GM19239 (cell line): ENCODE data around the gene TXNRD2.
"Not testable (repeated sequence)": the region's sequence is repeated elsewhere in the genome, so short reads cannot be mapped to it uniquely, and the experiment has no call there.

Source experiments
- DNase-seq: peaks from one replicate; pipeline ENCODE4 v3.0.0; 2011; ENCODE audit warnings: low spot score; ENCODE audit not compliant: insufficient read length
- FAIRE-seq: peaks from 2 replicates; lab custom pipeline; 2011; peaks lifted over from hg19 to GRCh38; lab: Jason Lieb, UNC

TXNRD2 gene

GRCh38 chr22:19958083-19959042, 16.7 kb upstream of the TXNRD2 start:
- DNase-seq (no peak), FAIRE-seq (no peak)

- FAIRE-seq: no peak
These were observed 15.8 kb upstream of the TXNRD2 start for GRCh38 chr22:19957445-19957844.

GRCh38 chr22:19955241-19956128, 13.9 kb upstream of the TXNRD2 start:
- DNase-seq (no peak), FAIRE-seq (no peak)

More at GRCh38 chr22:19957445-19957844, 15.8 kb upstream of the TXNRD2 start:
- DNase-seq: no peak

GRCh38 chr22:19951346-19951745, 9.7 kb upstream of the TXNRD2 start:
- DNase-seq (no peak), FAIRE-seq (no peak)

- DNase-seq (no peak), FAIRE-seq (no peak)
These were observed 6.6 kb upstream of the TXNRD2 start for GRCh38 chr22:19948057-19948760.

GRCh38 chr22:19943082-19944026, 1.7 kb upstream of the TXNRD2 start:
- DNase-seq (no peak), FAIRE-seq (no peak)

GRCh38 chr22:19942157-19943081, 801 bp upstream of the TXNRD2 start:
- no peak for DNase-seq
- no peak for FAIRE-seq

GRCh38 chr22:19940536-19941364, 868 bp downstream of the TXNRD2 start:
- DNase-seq (no peak), FAIRE-seq (no peak)

- no peak for DNase-seq
These were observed 3.8 kb downstream of the TXNRD2 start for GRCh38 chr22:19937616-19938473.

GRCh38 chr22:19936513-19936912, 5.1 kb downstream of the TXNRD2 start:
- no peak for FAIRE-seq
- no peak for DNase-seq

More at GRCh38 chr22:19937616-19938473, 3.8 kb downstream of the TXNRD2 start:
- FAIRE-seq: no peak

- FAIRE-seq, DNase-seq: not testable (repeated sequence)
These were observed 6.4 kb downstream of the TXNRD2 start for GRCh38 chr22:19935123-19935718.

- no peak for DNase-seq
These were observed 8.0 kb downstream of the TXNRD2 start for GRCh38 chr22:19933341-19934241.

GRCh38 chr22:19932367-19933206, 9.0 kb downstream of the TXNRD2 start:
- FAIRE-seq (no peak), DNase-seq (no peak)

More at GRCh38 chr22:19933341-19934241, 8.0 kb downstream of the TXNRD2 start:
- no peak for FAIRE-seq

GRCh38 chr22:19931514-19931913, 10.1 kb downstream of the TXNRD2 start:
- FAIRE-seq (no peak), DNase-seq (no peak)
